ENCODE data around the gene ADCY5.
A peak's percentile ranks its signal among the peaks of the same experiment; 100 is the strongest.

Gene ADCY5

GRCh38 chr3:123447749-123448517 lies 957 bp downstream of the ADCY5 start:
- TF ChIP-seq CTCF (conservative IDR thresholded peaks at IDR 0.05; ENCODE audit: low read depth, low read length), result no peak
- no peak for DNase-seq (ENCODE audit: low read depth)
- no peak overlapping the region for H3K4me3 ChIP-seq (ENCODE audit: low read depth, low read length)

DNA sequence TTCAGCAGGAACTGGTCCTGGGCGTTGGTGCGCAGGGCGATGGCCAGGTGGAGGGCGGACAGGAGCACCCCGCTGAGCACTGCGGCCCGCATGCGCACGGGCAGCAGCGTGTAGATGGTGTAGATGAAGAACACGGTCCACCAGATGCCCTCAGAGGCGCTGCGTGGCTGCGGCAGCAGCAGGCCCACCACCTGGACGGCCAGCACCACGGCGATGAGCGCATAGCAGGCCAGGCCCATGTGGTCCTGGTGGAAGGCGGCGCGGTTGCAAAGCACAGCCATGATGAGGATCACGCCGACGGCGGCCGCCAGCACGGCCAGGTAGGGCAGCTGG lies 1.5 kb downstream of the ADCY5 start:
- no peak overlapping the region for H3K4me3 ChIP-seq (ENCODE audit: low read depth, low read length)
- no peak for TF ChIP-seq CTCF (conservative IDR thresholded peaks at IDR 0.05; ENCODE audit: low read depth, low read length)
- DNase-seq (ENCODE audit: low read depth), result no peak

GRCh38 chr3:123446610-123447109 lies 2.2 kb downstream of the ADCY5 start:
- DNase-seq (ENCODE audit: low read depth), result no peak
- no peak overlapping the region for H3K4me3 ChIP-seq (ENCODE audit: low read depth, low read length)
- no peak for TF ChIP-seq CTCF (conservative IDR thresholded peaks at IDR 0.05; ENCODE audit: low read depth, low read length)

- no peak for TF ChIP-seq CTCF (conservative IDR thresholded peaks at IDR 0.05; ENCODE audit: low read depth, low read length)
Measured at GRCh38 chr3:123446210-123446609, 2.7 kb downstream of the ADCY5 start.

GRCh38 chr3:123445702-123446101 lies 3.2 kb downstream of the ADCY5 start:
- H3K4me3 ChIP-seq (ENCODE audit: low read depth, low read length), result no peak overlapping the region
- DNase-seq (ENCODE audit: low read depth), result no peak
- no peak for TF ChIP-seq CTCF (conservative IDR thresholded peaks at IDR 0.05; ENCODE audit: low read depth, low read length)

More at GRCh38 chr3:123446210-123446609, 2.7 kb downstream of the ADCY5 start:
- DNase-seq (ENCODE audit: low read depth), result no peak
- no peak overlapping the region for H3K4me3 ChIP-seq (ENCODE audit: low read depth, low read length)

- TF ChIP-seq CTCF (conservative IDR thresholded peaks at IDR 0.05; ENCODE audit: low read depth, low read length), result peak; percentile 24
- H3K4me3 ChIP-seq (ENCODE audit: low read depth, low read length), result no peak overlapping the region
- no peak for DNase-seq (ENCODE audit: low read depth)
Measured at GRCh38 chr3:123444744-123445143, 4.1 kb downstream of the ADCY5 start.

- H3K4me3 ChIP-seq (ENCODE audit: low read depth, low read length), result no peak overlapping the region
- DNase-seq (ENCODE audit: low read depth), result peak; percentile 11
- no peak for TF ChIP-seq CTCF (conservative IDR thresholded peaks at IDR 0.05; ENCODE audit: low read depth, low read length)
Measured at GRCh38 chr3:123444023-123444422, 4.9 kb downstream of the ADCY5 start.
